ENCODE data around the gene PRDM16.

DNA sequence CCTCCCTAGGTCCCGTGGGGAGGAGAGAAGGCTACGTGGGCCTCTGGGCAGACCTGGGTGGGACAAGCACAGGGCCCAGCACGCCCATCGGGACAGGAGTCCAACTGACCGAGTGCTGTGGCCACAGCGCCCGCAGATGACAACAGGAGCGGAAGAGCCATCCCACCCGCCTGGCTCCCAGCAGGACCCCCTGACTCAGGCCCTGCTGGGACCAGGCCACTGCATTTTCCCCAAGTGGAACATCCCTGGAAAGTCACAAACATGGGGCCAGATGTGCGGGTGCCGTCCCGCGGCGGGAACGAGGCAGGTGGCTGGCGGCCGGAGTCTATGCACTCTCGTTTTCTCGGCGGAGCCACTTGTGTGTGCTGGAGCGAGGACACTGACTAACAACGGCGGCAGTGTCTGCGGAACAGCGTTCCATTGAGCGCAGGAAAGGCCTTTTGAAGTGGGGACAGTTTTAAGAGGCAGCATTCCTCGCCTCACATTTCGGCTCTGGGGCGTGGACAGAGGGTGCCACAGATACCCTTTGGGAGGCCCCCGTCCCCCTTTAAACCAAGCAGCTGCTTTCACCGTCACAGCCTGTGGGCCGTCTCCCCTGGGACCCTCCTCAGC, 291.7 kb downstream of the PRDM16 start:
- TF ChIP-seq, protein P1, sequence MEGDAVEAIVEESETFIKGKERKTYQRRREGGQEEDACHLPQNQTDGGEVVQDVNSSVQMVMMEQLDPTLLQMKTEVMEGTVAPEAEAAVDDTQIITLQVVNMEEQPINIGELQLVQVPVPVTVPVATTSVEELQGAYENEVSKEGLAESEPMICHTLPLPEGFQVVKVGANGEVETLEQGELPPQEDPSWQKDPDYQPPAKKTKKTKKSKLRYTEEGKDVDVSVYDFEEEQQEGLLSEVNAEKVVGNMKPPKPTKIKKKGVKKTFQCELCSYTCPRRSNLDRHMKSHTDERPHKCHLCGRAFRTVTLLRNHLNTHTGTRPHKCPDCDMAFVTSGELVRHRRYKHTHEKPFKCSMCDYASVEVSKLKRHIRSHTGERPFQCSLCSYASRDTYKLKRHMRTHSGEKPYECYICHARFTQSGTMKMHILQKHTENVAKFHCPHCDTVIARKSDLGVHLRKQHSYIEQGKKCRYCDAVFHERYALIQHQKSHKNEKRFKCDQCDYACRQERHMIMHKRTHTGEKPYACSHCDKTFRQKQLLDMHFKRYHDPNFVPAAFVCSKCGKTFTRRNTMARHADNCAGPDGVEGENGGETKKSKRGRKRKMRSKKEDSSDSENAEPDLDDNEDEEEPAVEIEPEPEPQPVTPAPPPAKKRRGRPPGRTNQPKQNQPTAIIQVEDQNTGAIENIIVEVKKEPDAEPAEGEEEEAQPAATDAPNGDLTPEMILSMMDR (tag by site-specific recombination; IDR thresholded peaks at IDR 0.05), result no peak
- TF ChIP-seq, protein P2, sequence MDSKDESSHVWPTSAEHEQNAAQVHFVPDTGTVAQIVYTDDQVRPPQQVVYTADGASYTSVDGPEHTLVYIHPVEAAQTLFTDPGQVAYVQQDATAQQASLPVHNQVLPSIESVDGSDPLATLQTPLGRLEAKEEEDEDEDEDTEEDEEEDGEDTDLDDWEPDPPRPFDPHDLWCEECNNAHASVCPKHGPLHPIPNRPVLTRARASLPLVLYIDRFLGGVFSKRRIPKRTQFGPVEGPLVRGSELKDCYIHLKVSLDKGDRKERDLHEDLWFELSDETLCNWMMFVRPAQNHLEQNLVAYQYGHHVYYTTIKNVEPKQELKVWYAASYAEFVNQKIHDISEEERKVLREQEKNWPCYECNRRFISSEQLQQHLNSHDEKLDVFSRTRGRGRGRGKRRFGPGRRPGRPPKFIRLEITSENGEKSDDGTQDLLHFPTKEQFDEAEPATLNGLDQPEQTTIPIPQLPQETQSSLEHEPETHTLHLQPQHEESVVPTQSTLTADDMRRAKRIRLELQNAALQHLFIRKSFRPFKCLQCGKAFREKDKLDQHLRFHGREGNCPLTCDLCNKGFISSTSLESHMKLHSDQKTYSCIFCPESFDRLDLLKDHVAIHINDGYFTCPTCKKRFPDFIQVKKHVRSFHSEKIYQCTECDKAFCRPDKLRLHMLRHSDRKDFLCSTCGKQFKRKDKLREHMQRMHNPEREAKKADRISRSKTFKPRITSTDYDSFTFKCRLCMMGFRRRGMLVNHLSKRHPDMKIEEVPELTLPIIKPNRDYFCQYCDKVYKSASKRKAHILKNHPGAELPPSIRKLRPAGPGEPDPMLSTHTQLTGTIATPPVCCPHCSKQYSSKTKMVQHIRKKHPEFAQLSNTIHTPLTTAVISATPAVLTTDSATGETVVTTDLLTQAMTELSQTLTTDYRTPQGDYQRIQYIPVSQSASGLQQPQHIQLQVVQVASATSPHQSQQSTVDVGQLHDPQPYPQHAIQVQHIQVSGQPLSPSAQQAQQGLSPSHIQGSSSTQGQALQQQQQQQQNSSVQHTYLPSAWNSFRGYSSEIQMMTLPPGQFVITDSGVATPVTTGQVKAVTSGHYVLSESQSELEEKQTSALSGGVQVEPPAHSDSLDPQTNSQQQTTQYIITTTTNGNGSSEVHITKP (tag by site-specific recombination; IDR thresholded peaks at IDR 0.05), result no peak
- TF ChIP-seq ZNF274 (IDR thresholded peaks at IDR 0.05; ENCODE audit: low read length) (no peak), ZNF274 (tag by site-specific recombination; IDR thresholded peaks at IDR 0.05; ENCODE audit: borderline replicate concordance) (no peak), ZNF10 (tag by site-specific recombination; IDR thresholded peaks at IDR 0.05) (no peak)
- TF ChIP-seq, protein P3, sequence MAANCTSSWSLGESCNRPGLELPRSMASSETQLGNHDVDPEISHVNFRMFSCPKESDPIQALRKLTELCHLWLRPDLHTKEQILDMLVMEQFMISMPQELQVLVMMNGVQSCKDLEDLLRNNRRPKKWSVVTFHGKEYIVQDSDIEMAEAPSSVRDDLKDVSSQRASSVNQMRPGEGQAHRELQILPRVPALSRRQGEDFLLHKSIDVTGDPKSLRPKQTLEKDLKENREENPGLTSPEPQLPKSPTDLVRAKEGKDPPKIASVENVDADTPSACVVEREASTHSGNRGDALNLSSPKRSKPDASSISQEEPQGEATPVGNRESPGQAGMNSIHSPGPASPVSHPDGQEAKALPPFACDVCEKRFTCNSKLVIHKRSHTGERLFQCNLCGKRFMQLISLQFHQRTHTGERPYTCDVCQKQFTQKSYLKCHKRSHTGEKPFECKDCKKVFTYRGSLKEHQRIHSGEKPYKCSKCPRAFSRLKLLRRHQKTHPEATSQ (tag by site-specific recombination; IDR thresholded peaks at IDR 0.05), result no peak
